ENCODE results near the gene KLHL29. TPM values are rescaled to one million over a fixed set of nuclear protein-coding genes. Genes with fewer than 3 reads are reported as not detected.

Gene KLHL29
- total RNA-seq (10 to 100 TPM in 1 of 2 donors, 1 to 10 TPM in 1; 9.5 to 10.5 TPM), polyA plus RNA-seq (ENCODE audit: insufficient read length in 6 of 6) (1 to 10 TPM; 1.8 to 3.7 (median 2.4) TPM)
- long read RNA-seq, donor 1: 0 reads
- long read RNA-seq, donor 2: 0 reads
- long read RNA-seq, donor 3: 0 reads
- long read RNA-seq, donor 4: 0 reads
- long read RNA-seq, donor 5: 0 reads
- long read RNA-seq, donor 6: 0 reads
- long read RNA-seq, donor 7: 0 reads
- long read RNA-seq, donor 8: 0 reads
- long read RNA-seq, donor 9: 0 reads
- long read RNA-seq, donor 10: 0 reads
- long read RNA-seq, donor 11, full-length matches to known transcripts: 2 of 2 reads
- long read RNA-seq, donor 11, partial matches to known transcripts: 0 of 2 reads
- long read RNA-seq, donor 11, other reads (novel, unspliced or antisense): 0 of 2 reads
- long read RNA-seq, donor 12: 0 reads

DNA sequence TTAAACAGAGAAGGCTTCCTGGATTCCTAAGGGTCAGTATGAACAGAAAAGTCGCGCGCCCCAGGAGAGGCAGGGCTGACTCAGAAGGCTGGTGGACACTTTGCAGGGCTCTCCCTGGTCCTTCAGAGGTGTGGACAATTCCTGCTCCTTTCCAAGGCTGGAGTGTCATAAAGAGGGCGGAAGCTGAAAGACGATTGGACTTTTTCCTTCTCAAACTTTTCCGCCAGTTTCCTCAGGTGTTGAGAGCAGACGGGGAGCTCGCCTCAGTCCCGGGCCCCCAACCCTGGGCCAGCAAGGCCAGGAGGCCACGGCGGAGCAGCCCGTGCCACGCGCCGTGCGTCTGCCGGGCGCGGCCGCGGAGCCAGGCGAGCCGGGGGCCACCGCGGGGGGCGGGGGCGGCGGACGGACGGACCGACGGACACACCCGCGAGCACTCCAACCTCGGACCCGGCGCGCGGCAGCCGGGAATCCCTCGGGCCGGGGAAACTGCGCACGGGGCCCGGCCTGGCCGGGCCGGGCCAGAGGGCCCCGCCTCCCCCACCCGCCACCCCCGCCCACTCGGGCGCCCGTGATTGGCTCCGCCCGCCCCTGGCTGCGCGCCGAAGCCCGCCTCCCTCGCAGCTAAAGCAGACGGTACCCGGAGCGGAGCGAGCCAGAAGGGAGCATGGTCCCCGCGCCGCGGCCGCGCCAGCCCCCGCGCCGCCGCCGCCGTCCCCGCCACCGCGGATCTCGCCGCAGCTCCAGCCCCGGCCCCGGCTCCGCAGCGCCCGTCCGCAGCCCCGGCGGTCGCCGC is at the start of gene KLHL29:
KLHL29 (plus strand) TSS at position 629 of the 793 bp plus-strand sequence. CDS start 177,018 bp downstream, outside the sequence.
- H3K9me3 ChIP-seq: no peaks in the 10 kb centered on the region
- peaks cover 5 to 23% of the 10 kb centered on the region in 2 donors for H3K4me1 ChIP-seq
- H3K36me3 ChIP-seq: no peaks in the 10 kb centered on the region
- TF ChIP-seq, protein P1, sequence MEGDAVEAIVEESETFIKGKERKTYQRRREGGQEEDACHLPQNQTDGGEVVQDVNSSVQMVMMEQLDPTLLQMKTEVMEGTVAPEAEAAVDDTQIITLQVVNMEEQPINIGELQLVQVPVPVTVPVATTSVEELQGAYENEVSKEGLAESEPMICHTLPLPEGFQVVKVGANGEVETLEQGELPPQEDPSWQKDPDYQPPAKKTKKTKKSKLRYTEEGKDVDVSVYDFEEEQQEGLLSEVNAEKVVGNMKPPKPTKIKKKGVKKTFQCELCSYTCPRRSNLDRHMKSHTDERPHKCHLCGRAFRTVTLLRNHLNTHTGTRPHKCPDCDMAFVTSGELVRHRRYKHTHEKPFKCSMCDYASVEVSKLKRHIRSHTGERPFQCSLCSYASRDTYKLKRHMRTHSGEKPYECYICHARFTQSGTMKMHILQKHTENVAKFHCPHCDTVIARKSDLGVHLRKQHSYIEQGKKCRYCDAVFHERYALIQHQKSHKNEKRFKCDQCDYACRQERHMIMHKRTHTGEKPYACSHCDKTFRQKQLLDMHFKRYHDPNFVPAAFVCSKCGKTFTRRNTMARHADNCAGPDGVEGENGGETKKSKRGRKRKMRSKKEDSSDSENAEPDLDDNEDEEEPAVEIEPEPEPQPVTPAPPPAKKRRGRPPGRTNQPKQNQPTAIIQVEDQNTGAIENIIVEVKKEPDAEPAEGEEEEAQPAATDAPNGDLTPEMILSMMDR (IDR thresholded peaks at IDR 0.05): no peak
- peak within 1 kb of the TSS; percentile 73 to 76 for H3K27ac ChIP-seq
- ATAC-seq: peak; percentile 70
- H3K27me3 ChIP-seq: peaks cover 8 to 87% of the 10 kb centered on the region in 2 donors
- intact Hi-C loops (cut with DNase I): no loop called here
- peak; percentile 67 to 87 (median 85) for DNase-seq
- H3K4me3 ChIP-seq: peak within 1 kb of the TSS; percentile 53 to 60

DNA sequence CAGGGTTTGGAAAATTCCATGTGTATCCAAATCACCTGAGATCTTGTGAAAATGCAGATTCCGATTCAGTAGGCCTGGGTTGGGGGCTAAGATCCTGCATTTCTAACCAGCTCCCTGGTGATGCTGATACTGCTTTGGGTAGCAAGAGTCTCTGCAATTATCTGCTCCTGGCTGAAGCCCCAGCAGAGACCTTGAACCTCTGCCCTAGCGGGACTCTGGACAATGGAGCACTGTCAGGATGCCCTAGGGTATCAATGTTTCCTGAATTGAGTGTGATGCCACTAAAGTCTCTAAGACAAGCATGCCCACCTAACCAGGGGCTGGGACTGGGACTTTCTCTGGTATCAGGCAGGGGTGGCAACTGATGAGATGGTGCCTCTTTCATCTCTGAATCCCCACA is 49.4 kb upstream of the KLHL29 start:
- no peaks in the 10 kb centered on the region for H3K36me3 ChIP-seq
- DNase-seq (no peak), ATAC-seq (no peak)
- no peaks in the 10 kb centered on the region for H3K9me3 ChIP-seq
- no peaks in the 10 kb centered on the region for H3K27me3 ChIP-seq
- H3K4me3 ChIP-seq: no peak overlapping the region
- no peak overlapping the region for H3K27ac ChIP-seq
- intact Hi-C loops (cut with DNase I): no loop called here
- H3K4me1 ChIP-seq: no peaks in the 10 kb centered on the region
- TF ChIP-seq, protein P1 (IDR thresholded peaks at IDR 0.05): no peak

DNA sequence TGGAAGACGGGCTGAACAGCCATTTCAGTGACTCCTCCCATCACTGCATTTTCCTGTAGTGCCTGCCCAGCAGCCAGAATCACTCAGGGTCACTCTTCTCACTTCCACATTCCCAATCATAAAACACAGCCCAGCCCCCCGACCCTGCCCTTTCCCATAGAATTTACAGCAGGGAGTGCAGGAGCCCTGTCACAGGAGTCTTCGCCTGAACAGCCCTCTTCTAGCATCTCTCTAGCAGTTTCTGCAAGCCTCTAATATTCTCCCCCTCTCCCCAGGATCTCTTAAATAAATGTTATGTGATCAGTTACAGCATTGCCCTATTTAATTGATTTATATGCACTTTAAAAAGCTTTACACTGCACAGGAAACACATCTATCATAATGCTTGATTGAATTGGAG is 42.9 kb upstream of the KLHL29 start:
- H3K36me3 ChIP-seq: no peaks in the 10 kb centered on the region
- TF ChIP-seq, protein P1 (IDR thresholded peaks at IDR 0.05): no peak
- no peaks in the 10 kb centered on the region for H3K27me3 ChIP-seq
- intact Hi-C loops (cut with DNase I): no loop called here
- no peaks in the 10 kb centered on the region for H3K4me1 ChIP-seq
- H3K27ac ChIP-seq: no peak overlapping the region
- ATAC-seq: no peak
- H3K9me3 ChIP-seq: no peaks in the 10 kb centered on the region
- DNase-seq: no peak
- no peak overlapping the region for H3K4me3 ChIP-seq

DNA sequence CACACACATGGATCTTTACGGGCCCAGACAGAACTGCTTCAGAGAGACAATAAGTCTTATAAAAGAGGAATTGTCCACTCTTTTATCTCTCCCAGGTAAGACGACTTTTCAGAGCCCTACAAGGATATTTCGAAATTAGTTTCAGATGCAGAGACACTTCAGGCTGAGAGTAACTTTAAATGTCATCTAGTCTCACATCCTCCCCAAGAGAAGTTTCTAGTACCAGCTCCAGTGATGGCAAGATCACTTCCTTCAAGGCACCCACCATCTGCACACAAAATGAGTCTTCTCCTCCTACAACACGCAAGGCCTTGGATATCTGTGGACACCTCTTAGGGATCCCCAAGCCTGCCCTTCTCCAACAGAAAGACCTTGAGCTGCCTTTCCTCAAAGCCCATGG is 39.0 kb upstream of the KLHL29 start:
- no peak for ATAC-seq
- no peak for DNase-seq
- intact Hi-C loops (cut with DNase I): no loop called here
- H3K27ac ChIP-seq: no peak overlapping the region
- H3K36me3 ChIP-seq: no peaks in the 10 kb centered on the region
- no peaks in the 10 kb centered on the region for H3K4me1 ChIP-seq
- TF ChIP-seq, protein P1 (IDR thresholded peaks at IDR 0.05): no peak
- peaks cover 0 to 6% of the 10 kb centered on the region in 2 donors for H3K27me3 ChIP-seq
- H3K9me3 ChIP-seq: no peaks in the 10 kb centered on the region
- H3K4me3 ChIP-seq: no peak overlapping the region

DNA sequence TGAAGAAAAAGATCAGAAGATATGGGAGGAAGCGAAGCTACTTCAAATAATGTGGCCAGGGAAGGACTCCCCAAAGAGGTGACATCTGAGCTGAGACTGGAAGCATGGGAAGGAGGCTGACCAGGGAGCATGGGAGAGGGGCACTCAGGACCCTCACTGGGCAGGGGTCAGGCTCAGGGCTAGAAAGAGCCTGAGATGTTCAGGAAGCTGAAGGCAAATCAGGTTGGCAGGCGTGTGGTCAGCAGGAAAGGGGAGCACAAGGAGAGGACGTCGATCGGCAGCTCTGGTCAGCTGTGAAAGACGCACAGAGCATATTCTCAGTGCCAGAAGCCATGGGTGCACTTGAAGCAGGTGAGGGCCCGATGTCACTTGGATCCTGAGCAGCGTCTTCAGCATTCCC is 38.2 kb upstream of the KLHL29 start:
- peaks cover 2% of the 10 kb centered on the region in 2 donors for H3K4me1 ChIP-seq
- H3K9me3 ChIP-seq: no peaks in the 10 kb centered on the region
- peaks cover 0 to 14% of the 10 kb centered on the region in 2 donors for H3K27me3 ChIP-seq
- TF ChIP-seq, protein P1 (IDR thresholded peaks at IDR 0.05): no peak
- H3K36me3 ChIP-seq: no peaks in the 10 kb centered on the region
- no peak overlapping the region for H3K4me3 ChIP-seq
- ATAC-seq (no peak), DNase-seq (no peak)
- intact Hi-C loops (cut with DNase I): no loop called here
- H3K27ac ChIP-seq: no peak overlapping the region
